CD4-positive, alpha-beta T cell (primary cell): ENCODE data around the gene TYW5. TPM values are rescaled to one million over a fixed set of nuclear protein-coding genes. Genes with fewer than 3 reads are reported as not detected.

ENCODE experiments used
- ATAC-seq: fragments of 200-7000 bp; cut with Tn5 transposase; one replicate; pipeline ENCODE4 v1.10.0; 2022; ENCODE audit warnings: mild to moderate bottlenecking; ENCODE audit not compliant: poor library complexity
- CTCF ChIA-PET: fragments of 350-600 bp; sonication (Branson Sonifier 250); formaldehyde crosslinking; loops from one replicate; lab custom pipeline; 2021; ENCODE audit warnings: antibody characterized with exemption, inconsistent platforms; lab: Charles Lee
- POLR2A ChIA-PET: fragments of 350-600 bp; sonication (Branson Sonifier 250); formaldehyde crosslinking; loops from one replicate; lab custom pipeline; 2021; ENCODE audit warnings: antibody characterized with exemption, inconsistent platforms; lab: Charles Lee
- DNase-seq, 14 experiments: peaks; one replicate each; pipeline ENCODE4 v3.0.0-alpha.2; 2013 to 2020; ENCODE audit warnings: mixed read lengths in 2 of 14
- H3K27ac ChIP-seq, 2 donors: one replicate each; pipeline versions ENCODE4 v1.5.1 to v1.7.0; 2013; ENCODE audit warnings: low read length in 2 of 2, low read depth in 1 of 2, mild to moderate bottlenecking in 1 of 2
- H3K27me3 ChIP-seq, 2 experiments: 1 replicate in 1 of 2; 2 replicates in 1 of 2; pipeline versions ENCODE4 v1.6.1 to v1.7.0; 2013; ENCODE audit warnings: low read length in 2 of 2, control low read depth in 1 of 2, mild to moderate bottlenecking in 1 of 2, moderate library complexity in 1 of 2; ENCODE audit not compliant: insufficient read depth in 2 of 2, control insufficient read depth in 1 of 2
- H3K36me3 ChIP-seq: one replicate; pipeline ENCODE4 v1.6.1; 2013; ENCODE audit warnings: low read length, control low read depth; ENCODE audit not compliant: insufficient read depth
- H3K4me1 ChIP-seq: one replicate; pipeline ENCODE4 v1.6.1; 2013; ENCODE audit warnings: low read length, control low read depth; ENCODE audit not compliant: insufficient read depth
- H3K4me3 ChIP-seq: one replicate; pipeline ENCODE4 v1.5.1; 2013; ENCODE audit warnings: mild to moderate bottlenecking, low read length, moderate library complexity
- H3K9me3 ChIP-seq, 2 experiments: 1 replicate in 1 of 2; 2 replicates in 1 of 2; pipeline versions ENCODE4 v1.6.1 to v1.7.0; 2013; ENCODE audit warnings: low read length in 2 of 2, mild to moderate bottlenecking in 2 of 2, control low read depth in 1 of 2, moderate library complexity in 1 of 2; ENCODE audit not compliant: control insufficient read depth in 1 of 2, insufficient read depth in 1 of 2
- H3K27ac Mint-ChIP-seq: one replicate; pipeline ENCODE4 v1.8.0; 2020; ENCODE audit warnings: mixed read lengths
- H3K27me3 Mint-ChIP-seq: one replicate; pipeline ENCODE4 v1.8.0; 2021; ENCODE audit warnings: mixed read lengths
- H3K36me3 Mint-ChIP-seq: one replicate; pipeline ENCODE4 v1.8.0; 2021; ENCODE audit warnings: low read depth, mixed read lengths
- H3K4me1 Mint-ChIP-seq: one replicate; pipeline ENCODE4 v1.8.0; 2021; ENCODE audit warnings: low read depth, mixed read lengths
- H3K4me3 Mint-ChIP-seq: one replicate; pipeline ENCODE4 v1.8.0; 2020; ENCODE audit warnings: mild to moderate bottlenecking, mixed read lengths
- H3K9me3 Mint-ChIP-seq: one replicate; pipeline ENCODE4 v1.8.0; 2020; ENCODE audit warnings: mixed read lengths
- CTCF ChIP-seq: fragments of 200-600 bp; IDR thresholded peaks from one replicate; pipeline ENCODE4 v1.8.0; 2022; ENCODE audit warnings: antibody characterized with exemption, mild to moderate bottlenecking
- intact Hi-C, 2 experiments: fragments of 100-400 bp; cut with DNase I in 1 of 2; cut with micrococcal nuclease in 1 of 2; formaldehyde crosslinking; loops; one replicate each; pipeline versions ENCODE4 v1.15.1 to v1.9.0; 2023 to 2025; cut with DNase I, micrococcal nuclease
- total RNA-seq, 174 experiments: library from RNA in 2 of 174; stranded (reverse) in 2 of 174; gene quantifications; one replicate each; pipeline ENCODE4 v1.2.3 and lab custom pipeline; 2021 to 2026

TYW5 gene
- total RNA-seq, 2 experiments from 2014 or later, result 15.0 to 16.0 TPM

- no peaks in the 10 kb centered on the region for H3K36me3 ChIP-seq
- TF ChIP-seq CTCF, result no peak
- intact Hi-C loops, result loop anchor here in 1 of 2 experiments (5.0 kb wide), 1 partner anchor 723 kb away; no protein-coding TSS in a partner anchor
- no peaks in the 10 kb centered on the region for H3K27me3 ChIP-seq
- Mint-ChIP-seq H3K4me3 (no peak overlapping the region), H3K36me3 (no peaks in the 10 kb centered on the region), H3K27me3 (no peaks in the 10 kb centered on the region), H3K4me1 (peaks cover 5% of the 10 kb centered on the region), H3K9me3 (no peaks in the 10 kb centered on the region), H3K27ac (no peak overlapping the region)
- no peak for ATAC-seq
- DNase-seq, result no peak
- H3K4me3 ChIP-seq, result no peak overlapping the region
- peaks cover 4% of the 10 kb centered on the region for H3K4me1 ChIP-seq
- ChIA-PET CTCF (interaction anchor here (1.1 to 2.2 kb wide), 3 partner anchors 489 to 504 kb away, joined by 4 to 9 read pairs (median 8); no protein-coding TSS in a partner anchor), POLR2A (interaction anchor here (1.0 kb wide), 1 partner anchor 489 kb away, joined by 3 read pairs; no protein-coding TSS in a partner anchor)
- no peak overlapping the region for H3K27ac ChIP-seq
- H3K9me3 ChIP-seq, result no peaks in the 10 kb centered on the region
Observed at GRCh38 chr2:199979398-199979797, 24.1 kb upstream of the TYW5 start.

GRCh38 chr2:199977984-199978415 lies 22.7 kb upstream of the TYW5 start:
- TF ChIP-seq CTCF, result no peak
- Mint-ChIP-seq H3K36me3 (peaks cover 3% of the 10 kb centered on the region), H3K9me3 (no peaks in the 10 kb centered on the region), H3K27me3 (no peaks in the 10 kb centered on the region), H3K27ac (no peak overlapping the region), H3K4me1 (peaks cover 5% of the 10 kb centered on the region), H3K4me3 (no peak overlapping the region)
- intact Hi-C loops, result loop anchor here in 1 of 2 experiments (5.0 kb wide), 1 partner anchor 724 kb away; no protein-coding TSS in a partner anchor
- Histone ChIP-seq H3K4me1 (peaks cover 4% of the 10 kb centered on the region), H3K36me3 (no peaks in the 10 kb centered on the region), H3K9me3 (no peaks in the 10 kb centered on the region), H3K27ac (no peak overlapping the region), H3K27me3 (no peaks in the 10 kb centered on the region), H3K4me3 (no peak overlapping the region)
- ATAC-seq, result no peak
- ChIA-PET CTCF (no interaction called here), POLR2A (no interaction called here)
- DNase-seq, result no peak

- intact Hi-C loops, result loop anchor here in 1 of 2 experiments (5.0 kb wide), 1 partner anchor 727 kb away; no protein-coding TSS in a partner anchor
- POLR2A ChIA-PET, result no interaction called here
- Mint-ChIP-seq H3K36me3 (peaks cover 7% of the 10 kb centered on the region), H3K27me3 (no peaks in the 10 kb centered on the region), H3K9me3 (no peaks in the 10 kb centered on the region), H3K27ac (no peak overlapping the region), H3K4me1 (peaks cover 5% of the 10 kb centered on the region), H3K4me3 (no peak overlapping the region)
- CTCF ChIA-PET, result interaction anchor here (1.4 kb wide), 2 partner anchors 10 to 535 kb away, joined by 3 read pairs; partner anchors contain the start of gene KCTD18
- Histone ChIP-seq H3K36me3 (no peaks in the 10 kb centered on the region), H3K27me3 (no peaks in the 10 kb centered on the region), H3K4me3 (no peak overlapping the region), H3K4me1 (peaks cover 4% of the 10 kb centered on the region), H3K27ac (no peak overlapping the region), H3K9me3 (no peaks in the 10 kb centered on the region)
- no peak for TF ChIP-seq CTCF
- DNase-seq (no peak), ATAC-seq (no peak)
Observed at GRCh38 chr2:199975273-199975895, 20.1 kb upstream of the TYW5 start.
